Ishikawa (cell line): ENCODE data around the gene CRTC1.

ENCODE experiments used
- EGR1 ChIP-seq: IDR thresholded peaks from 2 replicates; pipeline ENCODE4 v1.6.1; 2012
- EP300 ChIP-seq: IDR thresholded peaks from 2 replicates; pipeline ENCODE4 v1.6.1; 2012; ENCODE audit warnings: borderline replicate concordance
- RAD21 ChIP-seq: IDR thresholded peaks from 2 replicates; pipeline ENCODE4 v1.6.1; 2012; ENCODE audit warnings: low read depth
- TAF1 ChIP-seq: IDR thresholded peaks from 2 replicates; pipeline ENCODE4 v1.6.1; 2012; ENCODE audit warnings: low read depth, mild to moderate bottlenecking
- TCF12 ChIP-seq: IDR thresholded peaks from 2 replicates; pipeline ENCODE4 v1.6.1; 2012; ENCODE audit warnings: low read depth
- YY1 ChIP-seq: IDR thresholded peaks from 2 replicates; pipeline ENCODE4 v1.6.1; 2012; ENCODE audit warnings: low read depth
- TF ChIP-seq, protein P1 (sequence below): IDR thresholded peaks from 2 replicates; pipeline ENCODE4 v1.6.1; 2012; ENCODE audit warnings: low read depth, mild to moderate bottlenecking
- TF ChIP-seq, protein P2 (sequence below): IDR thresholded peaks from 2 replicates; pipeline ENCODE4 v1.6.1; 2012
- TF ChIP-seq, protein P3 (sequence below): IDR thresholded peaks from 2 replicates; pipeline ENCODE4 v1.6.1; 2012

DNA sequence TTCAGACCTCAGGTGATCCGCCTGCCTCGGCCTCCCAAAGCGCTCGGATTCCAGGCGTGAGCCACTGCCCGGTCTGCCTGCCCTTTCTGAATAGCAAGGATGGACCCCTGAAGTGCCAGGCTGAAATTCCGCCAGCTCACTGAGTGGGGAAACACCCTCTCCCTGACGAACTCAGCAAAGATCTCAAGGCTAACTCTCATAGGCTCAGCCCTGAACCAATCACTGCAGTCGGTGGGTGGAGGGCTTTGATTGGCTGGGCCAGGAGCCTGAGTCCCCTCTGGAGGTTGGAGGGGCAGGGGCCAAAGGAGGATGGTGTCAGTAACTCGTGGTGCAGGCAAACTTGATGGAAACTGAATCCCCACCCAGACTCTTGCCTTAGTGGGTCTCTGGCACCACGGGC is 118.9 kb downstream of the CRTC1 start:
- no peak for TF ChIP-seq TAF1
- TF ChIP-seq RAD21 = no peak
- TF ChIP-seq, protein P1, sequence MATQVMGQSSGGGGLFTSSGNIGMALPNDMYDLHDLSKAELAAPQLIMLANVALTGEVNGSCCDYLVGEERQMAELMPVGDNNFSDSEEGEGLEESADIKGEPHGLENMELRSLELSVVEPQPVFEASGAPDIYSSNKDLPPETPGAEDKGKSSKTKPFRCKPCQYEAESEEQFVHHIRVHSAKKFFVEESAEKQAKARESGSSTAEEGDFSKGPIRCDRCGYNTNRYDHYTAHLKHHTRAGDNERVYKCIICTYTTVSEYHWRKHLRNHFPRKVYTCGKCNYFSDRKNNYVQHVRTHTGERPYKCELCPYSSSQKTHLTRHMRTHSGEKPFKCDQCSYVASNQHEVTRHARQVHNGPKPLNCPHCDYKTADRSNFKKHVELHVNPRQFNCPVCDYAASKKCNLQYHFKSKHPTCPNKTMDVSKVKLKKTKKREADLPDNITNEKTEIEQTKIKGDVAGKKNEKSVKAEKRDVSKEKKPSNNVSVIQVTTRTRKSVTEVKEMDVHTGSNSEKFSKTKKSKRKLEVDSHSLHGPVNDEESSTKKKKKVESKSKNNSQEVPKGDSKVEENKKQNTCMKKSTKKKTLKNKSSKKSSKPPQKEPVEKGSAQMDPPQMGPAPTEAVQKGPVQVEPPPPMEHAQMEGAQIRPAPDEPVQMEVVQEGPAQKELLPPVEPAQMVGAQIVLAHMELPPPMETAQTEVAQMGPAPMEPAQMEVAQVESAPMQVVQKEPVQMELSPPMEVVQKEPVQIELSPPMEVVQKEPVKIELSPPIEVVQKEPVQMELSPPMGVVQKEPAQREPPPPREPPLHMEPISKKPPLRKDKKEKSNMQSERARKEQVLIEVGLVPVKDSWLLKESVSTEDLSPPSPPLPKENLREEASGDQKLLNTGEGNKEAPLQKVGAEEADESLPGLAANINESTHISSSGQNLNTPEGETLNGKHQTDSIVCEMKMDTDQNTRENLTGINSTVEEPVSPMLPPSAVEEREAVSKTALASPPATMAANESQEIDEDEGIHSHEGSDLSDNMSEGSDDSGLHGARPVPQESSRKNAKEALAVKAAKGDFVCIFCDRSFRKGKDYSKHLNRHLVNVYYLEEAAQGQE = no peak
- no peak for TF ChIP-seq EP300
- TF ChIP-seq, protein P2, sequence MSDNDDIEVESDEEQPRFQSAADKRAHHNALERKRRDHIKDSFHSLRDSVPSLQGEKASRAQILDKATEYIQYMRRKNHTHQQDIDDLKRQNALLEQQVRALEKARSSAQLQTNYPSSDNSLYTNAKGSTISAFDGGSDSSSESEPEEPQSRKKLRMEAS = no peak
- no peak for TF ChIP-seq YY1
- no peak for TF ChIP-seq EGR1
- no peak for TF ChIP-seq TCF12
- TF ChIP-seq, protein P3, sequence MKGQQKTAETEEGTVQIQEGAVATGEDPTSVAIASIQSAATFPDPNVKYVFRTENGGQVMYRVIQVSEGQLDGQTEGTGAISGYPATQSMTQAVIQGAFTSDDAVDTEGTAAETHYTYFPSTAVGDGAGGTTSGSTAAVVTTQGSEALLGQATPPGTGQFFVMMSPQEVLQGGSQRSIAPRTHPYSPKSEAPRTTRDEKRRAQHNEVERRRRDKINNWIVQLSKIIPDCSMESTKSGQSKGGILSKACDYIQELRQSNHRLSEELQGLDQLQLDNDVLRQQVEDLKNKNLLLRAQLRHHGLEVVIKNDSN = no peak
